Loucy (cell line): ENCODE data around the gene HNRNPH3.

ENCODE experiments used
- H2AFZ ChIP-seq: fragments of 200-600 bp; sonication (generic); 2 replicates; pipeline ENCODE4 v1.6.0; 2016; ENCODE audit warnings: antibody characterized with exemption, mild to moderate bottlenecking, low read length, moderate library complexity
- H3F3A ChIP-seq: fragments of 200-600 bp; 2 replicates; pipeline ENCODE4 v1.6.0; 2016; ENCODE audit warnings: antibody characterized with exemption, low read depth, mild to moderate bottlenecking
- H3K27me3 ChIP-seq: fragments of 200-600 bp; sonication (generic); 2 replicates; pipeline ENCODE4 v1.6.1; 2014; ENCODE audit warnings: low read length, mild to moderate bottlenecking; ENCODE audit not compliant: insufficient read depth, poor library complexity, severe bottlenecking
- H3K36me3 ChIP-seq: fragments of 200-600 bp; sonication (generic); 2 replicates; pipeline ENCODE4 v1.6.1; 2016; ENCODE audit warnings: low read length; ENCODE audit not compliant: insufficient read depth
- H3K4me1 ChIP-seq: fragments of 200-600 bp; sonication (generic); 2 replicates; pipeline ENCODE4 v1.5.1; 2014; ENCODE audit warnings: low read length, mild to moderate bottlenecking; ENCODE audit not compliant: insufficient read depth, poor library complexity, severe bottlenecking
- H3K4me2 ChIP-seq: fragments of 200-600 bp; sonication (generic); 2 replicates; pipeline ENCODE4 v1.6.0; 2014; ENCODE audit warnings: antibody characterized with exemption, low read length, low read depth, mild to moderate bottlenecking; ENCODE audit not compliant: poor library complexity, severe bottlenecking
- H3K4me3 ChIP-seq: fragments of 200-600 bp; sonication (generic); 2 replicates; pipeline ENCODE4 v1.5.1; 2014; ENCODE audit warnings: low read length, mild to moderate bottlenecking, mixed read lengths; ENCODE audit not compliant: poor library complexity, severe bottlenecking
- H3K79me2 ChIP-seq: fragments of 200-600 bp; sonication (generic); 2 replicates; pipeline ENCODE4 v1.6.1; 2014; ENCODE audit warnings: low read length; ENCODE audit not compliant: insufficient read depth
- H3K9ac ChIP-seq: fragments of 200-600 bp; sonication (generic); 2 replicates; pipeline ENCODE4 v1.6.0; 2014; ENCODE audit warnings: mild to moderate bottlenecking, low read depth, low read length, moderate library complexity; ENCODE audit not compliant: poor library complexity, severe bottlenecking
- H3K9me2 ChIP-seq: fragments of 200-600 bp; sonication (generic); replicated peaks from 2 replicates; pipeline ENCODE4 v1.6.1; 2016; ENCODE audit warnings: low read depth, low read length, mixed read lengths
- H3K9me3 ChIP-seq: fragments of 200-600 bp; sonication (generic); 2 replicates; pipeline ENCODE4 v1.6.1; 2014; ENCODE audit warnings: mild to moderate bottlenecking, antibody characterized with exemption, low read length, low read depth; ENCODE audit not compliant: insufficient read depth
- H4K20me1 ChIP-seq: fragments of 200-600 bp; sonication (generic); 2 replicates; pipeline ENCODE4 v1.6.0; 2014; ENCODE audit warnings: antibody characterized with exemption, low read length, mild to moderate bottlenecking; ENCODE audit not compliant: insufficient read depth, poor library complexity, severe bottlenecking
- CTCF ChIP-seq: fragments of 200-600 bp; sonication (generic); conservative IDR thresholded peaks from 2 replicates; pipeline ENCODE4 v1.5.1; 2014; ENCODE audit warnings: mild to moderate bottlenecking, antibody characterized with exemption, low read length
- EZH2phosphoT487 ChIP-seq: fragments of 200-600 bp; IDR thresholded peaks from 2 replicates; pipeline ENCODE4 v1.6.1; 2018; ENCODE audit warnings: antibody characterized with exemption, mild to moderate bottlenecking, moderate library complexity, borderline replicate concordance

HNRNPH3 gene

GRCh38 chr10:68366600-68366999 is 34.7 kb downstream of the HNRNPH3 start:
- no peak for TF ChIP-seq EZH2phosphoT487
- no peaks in the 10 kb centered on the region for H3K79me2 ChIP-seq
- no peaks in the 10 kb centered on the region for H3K9me2 ChIP-seq
- H2AFZ ChIP-seq, result no peak overlapping the region
- no peaks in the 10 kb centered on the region for H3K4me1 ChIP-seq
- no peaks in the 10 kb centered on the region for H4K20me1 ChIP-seq
- no peak overlapping the region for H3K4me3 ChIP-seq
- H3K9ac ChIP-seq, result no peak overlapping the region
- H3F3A ChIP-seq, result no peaks in the 10 kb centered on the region
- no peaks in the 10 kb centered on the region for H3K27me3 ChIP-seq
- H3K36me3 ChIP-seq, result peaks cover 8% of the 10 kb centered on the region; the same call in 1 of the 2 replicates
- H3K4me2 ChIP-seq, result no peak overlapping the region
- H3K9me3 ChIP-seq, result no peaks in the 10 kb centered on the region; the same call in 1 of the 2 replicates

GRCh38 chr10:68367121-68367520 is 35.3 kb downstream of the HNRNPH3 start:
- Histone ChIP-seq H3K9ac (no peak overlapping the region), H3K36me3 (peaks cover 14% of the 10 kb centered on the region; the same call in 1 of the 2 replicates), H3K9me3 (peaks cover 4% of the 10 kb centered on the region; the same call in 1 of the 2 replicates), H4K20me1 (no peaks in the 10 kb centered on the region), H3K4me1 (no peaks in the 10 kb centered on the region), H3F3A (no peaks in the 10 kb centered on the region), H3K4me3 (no peak overlapping the region), H3K27me3 (no peaks in the 10 kb centered on the region), H3K9me2 (no peaks in the 10 kb centered on the region), H3K4me2 (no peak overlapping the region), H3K79me2 (no peaks in the 10 kb centered on the region), H2AFZ (no peak overlapping the region)
- no peak for TF ChIP-seq CTCF

- no peak for TF ChIP-seq CTCF
- TF ChIP-seq EZH2phosphoT487, result no peak
- Histone ChIP-seq H3K9me3 (peaks cover 4% of the 10 kb centered on the region; the same call in 1 of the 2 replicates), H3K4me3 (no peak overlapping the region), H3K36me3 (peaks cover 31% of the 10 kb centered on the region), H2AFZ (no peak overlapping the region), H3K79me2 (no peaks in the 10 kb centered on the region), H3K27me3 (no peaks in the 10 kb centered on the region), H3K9me2 (no peaks in the 10 kb centered on the region), H3F3A (no peaks in the 10 kb centered on the region), H3K4me1 (no peaks in the 10 kb centered on the region), H4K20me1 (no peaks in the 10 kb centered on the region), H3K9ac (no peak overlapping the region), H3K4me2 (no peak overlapping the region)
Observed at GRCh38 chr10:68371604-68372003, 39.7 kb downstream of the HNRNPH3 start.

GRCh38 chr10:68385740-68386139 is 53.9 kb downstream of the HNRNPH3 start:
- no peaks in the 10 kb centered on the region for H3K79me2 ChIP-seq
- H3K9me2 ChIP-seq, result no peaks in the 10 kb centered on the region
- no peak overlapping the region for H2AFZ ChIP-seq
- H3F3A ChIP-seq, result no peaks in the 10 kb centered on the region
- TF ChIP-seq CTCF (no peak), EZH2phosphoT487 (no peak)
- no peak overlapping the region for H3K9ac ChIP-seq
- no peaks in the 10 kb centered on the region for H3K4me1 ChIP-seq
- H3K9me3 ChIP-seq, result no peaks in the 10 kb centered on the region
- no peak overlapping the region for H3K4me2 ChIP-seq
- no peaks in the 10 kb centered on the region for H3K27me3 ChIP-seq
- H3K4me3 ChIP-seq, result no peak overlapping the region
- H3K36me3 ChIP-seq, result peaks cover 41% of the 10 kb centered on the region; the same call in 1 of the 2 replicates
- H4K20me1 ChIP-seq, result no peaks in the 10 kb centered on the region
